K562 (cell line): ENCODE data around the gene HSF5. TPM values are rescaled to one million over a fixed set of nuclear protein-coding genes. Genes with fewer than 3 reads are reported as not detected.

Experiments used
- GABPB2 ChIP-seq: fragments of 250-450 bp; sonication (Bioruptor Pico); conservative IDR thresholded peaks from 2 replicates; pipeline ENCODE4 v1.5.1; 2021; ENCODE audit warnings: mild to moderate bottlenecking
- HOMEZ ChIP-seq: fragments of 250-450 bp; sonication (Bioruptor Pico); IDR thresholded peaks from 2 replicates; pipeline ENCODE4 v1.4.0; 2020; ENCODE audit warnings: mild to moderate bottlenecking, moderate library complexity
- KLF13 ChIP-seq: fragments of 450-650 bp; IDR thresholded peaks from 2 replicates; pipeline ENCODE4 v1.6.1; 2016; ENCODE audit warnings: missing genetic modification characterization, low read depth, mild to moderate bottlenecking, missing compliant biosample characterization, moderate library complexity, borderline replicate concordance
- MCM3 ChIP-seq: fragments of 450-650 bp; IDR thresholded peaks from 2 replicates; pipeline ENCODE4 v1.6.1; 2016
- NFYB ChIP-seq: IDR thresholded peaks from 2 replicates; pipeline ENCODE4 v1.6.1; 2011; ENCODE audit warnings: mild to moderate bottlenecking, moderate library complexity; ENCODE audit not compliant: insufficient read length; ENCODE audit errors: extremely low read depth
- PPARD ChIP-seq: fragments of 250-450 bp; sonication (Bioruptor Pico); IDR thresholded peaks from 2 replicates; pipeline ENCODE4 v1.8.0; 2022; ENCODE audit warnings: inconsistent platforms, mild to moderate bottlenecking, moderate library complexity
- YBX1 ChIP-seq: fragments of 450-650 bp; IDR thresholded peaks from 2 replicates; pipeline ENCODE4 v1.7.1; 2016; ENCODE audit warnings: mild to moderate bottlenecking
- ZC3H11A ChIP-seq: IDR thresholded peaks from 2 replicates; pipeline ENCODE4 v1.6.1; 2012; ENCODE audit warnings: low read depth, low read length, improper control_type of control experiment
- ZFP36 ChIP-seq: fragments of 150-350 bp; IDR thresholded peaks from 2 replicates; pipeline ENCODE4 v1.6.1; 2018; ENCODE audit warnings: low read length, low read depth; ENCODE audit not compliant: partially characterized antibody
- ZKSCAN1 ChIP-seq: fragments of 150-350 bp; IDR thresholded peaks from 2 replicates; pipeline ENCODE4 v1.6.1; 2016; ENCODE audit warnings: low read depth, low read length
- ZNF174 ChIP-seq: fragments of 250-450 bp; sonication (Bioruptor Pico); IDR thresholded peaks from 2 replicates; pipeline ENCODE4 v1.4.0; 2020; ENCODE audit warnings: mild to moderate bottlenecking
- ZNF431 ChIP-seq: sonication (generic); formaldehyde crosslinking; IDR thresholded peaks from 2 replicates; pipeline ENCODE4 v1.8.0; 2022; ENCODE audit warnings: mild to moderate bottlenecking, missing genetic modification reagents
- ZNF766 ChIP-seq: fragments of 200-800 bp; sonication (Bioruptor generic); conservative IDR thresholded peaks from 2 replicates; pipeline ENCODE4 v1.6.1; 2016; ENCODE audit warnings: missing genetic modification characterization, missing compliant biosample characterization
- polyA plus RNA-seq, 8 experiments: library from polyadenylated mRNA; depleted of rRNA in 4 of 8; stranded (reverse) in 5 of 8; unstranded in 3 of 8; fragments of >200 nt; fragmentation: Nextera tagmentation in 2 of 8; fragmentation: Illumina TruSeq in 1 of 8; extraction: Ambion mirVana in 2 of 8; extraction: Trizol in 1 of 8; gene quantifications; 2 replicates each; pipeline versions ENCODE4 v1.2.1 to v1.2.3, GENCODE V29; 2011 to 2014; ENCODE audit warnings: inconsistent platforms in 1 of 8, missing spikeins in 1 of 8
- total RNA-seq, 7 experiments: library from RNA; depleted of rRNA in 6 of 7; stranded (reverse); fragments of >200 nt in 6 of 7; fragmentation: Illumina TruSeq in 2 of 7; extraction: Trizol in 2 of 7; gene quantifications; 2 replicates each; pipeline versions ENCODE4 v1.2.1 to v1.2.3, GENCODE V29; 2011 to 2021; ENCODE audit warnings: low replicate concordance in 1 of 7
- TF ChIP-seq, protein P1 (sequence below), 2 experiments: fragments of 450-650 bp in 1 of 2; IDR thresholded peaks; 2 replicates each; pipeline ENCODE4 v1.6.1; 2011 to 2017; ENCODE audit warnings: low read depth in 2 of 2, antibody characterized with exemption in 1 of 2, borderline replicate concordance in 1 of 2, low read length in 1 of 2, mild to moderate bottlenecking in 1 of 2, mixed read lengths in 1 of 2; ENCODE audit not compliant: control insufficient read depth in 1 of 2
- TF ChIP-seq, protein P2 (sequence below): fragments of 250-450 bp; sonication (Bioruptor Pico); IDR thresholded peaks from 2 replicates; pipeline ENCODE4 v1.8.0; 2021; ENCODE audit warnings: borderline replicate concordance, mild to moderate bottlenecking, moderate library complexity; ENCODE audit not compliant: poor library complexity, severe bottlenecking
- TF ChIP-seq, protein P3 (sequence below): fragments of 250-450 bp; sonication (Bioruptor Pico); IDR thresholded peaks from 2 replicates; pipeline ENCODE4 v1.8.0; 2022; ENCODE audit warnings: inconsistent platforms
- TF ChIP-seq, protein P4 (sequence below), 3 experiments: fragments of 200-800 bp in 1 of 3; fragments of 250-450 bp in 1 of 3; fragments of 450-650 bp in 1 of 3; sonication (Bioruptor Pico) in 1 of 3; sonication (Bioruptor generic) in 1 of 3; formaldehyde crosslinking in 1 of 3; IDR thresholded peaks; 2 replicates each; pipeline versions ENCODE4 v1.6.1 to v1.8.0; 2016 to 2022; ENCODE audit warnings: mild to moderate bottlenecking in 2 of 3, missing genetic modification characterization in 2 of 3, missing compliant biosample characterization in 1 of 3, moderate library complexity in 1 of 3

Gene HSF5
- total and polyA plus RNA-seq, 9 of the 15 experiments (the other 6 are each of a cell fraction or from before 2014, with no cell fraction given), result 0.04 TPM; not detected in 8

DNA sequence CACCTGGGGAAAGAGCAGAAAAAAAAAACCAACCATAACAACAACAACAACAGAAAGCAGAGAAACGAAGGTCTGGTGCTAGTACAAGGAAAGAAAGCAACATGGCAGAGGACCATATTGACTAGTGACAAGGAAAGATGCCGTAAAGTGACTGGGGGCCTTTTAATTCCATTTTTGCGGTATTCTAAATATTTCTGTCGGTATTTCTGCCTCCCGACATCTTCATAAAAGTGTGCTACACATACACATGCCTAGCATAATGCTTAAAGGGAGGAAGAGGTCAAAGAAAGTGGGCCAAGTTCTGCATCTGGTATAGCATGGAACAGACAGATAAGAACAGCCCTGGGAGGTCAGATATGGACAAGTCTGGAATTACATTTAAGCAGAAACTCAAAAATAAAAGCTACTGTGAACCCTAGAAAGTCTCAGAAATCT is 51.4 kb downstream of the HSF5 start (continued):
- no peak; the same call in 1 of the 2 replicates for TF ChIP-seq ZNF766 (CRISPR knock-in tag)
- no peak for TF ChIP-seq MCM3
- TF ChIP-seq NFYB, result no peak
- TF ChIP-seq, protein P1, sequence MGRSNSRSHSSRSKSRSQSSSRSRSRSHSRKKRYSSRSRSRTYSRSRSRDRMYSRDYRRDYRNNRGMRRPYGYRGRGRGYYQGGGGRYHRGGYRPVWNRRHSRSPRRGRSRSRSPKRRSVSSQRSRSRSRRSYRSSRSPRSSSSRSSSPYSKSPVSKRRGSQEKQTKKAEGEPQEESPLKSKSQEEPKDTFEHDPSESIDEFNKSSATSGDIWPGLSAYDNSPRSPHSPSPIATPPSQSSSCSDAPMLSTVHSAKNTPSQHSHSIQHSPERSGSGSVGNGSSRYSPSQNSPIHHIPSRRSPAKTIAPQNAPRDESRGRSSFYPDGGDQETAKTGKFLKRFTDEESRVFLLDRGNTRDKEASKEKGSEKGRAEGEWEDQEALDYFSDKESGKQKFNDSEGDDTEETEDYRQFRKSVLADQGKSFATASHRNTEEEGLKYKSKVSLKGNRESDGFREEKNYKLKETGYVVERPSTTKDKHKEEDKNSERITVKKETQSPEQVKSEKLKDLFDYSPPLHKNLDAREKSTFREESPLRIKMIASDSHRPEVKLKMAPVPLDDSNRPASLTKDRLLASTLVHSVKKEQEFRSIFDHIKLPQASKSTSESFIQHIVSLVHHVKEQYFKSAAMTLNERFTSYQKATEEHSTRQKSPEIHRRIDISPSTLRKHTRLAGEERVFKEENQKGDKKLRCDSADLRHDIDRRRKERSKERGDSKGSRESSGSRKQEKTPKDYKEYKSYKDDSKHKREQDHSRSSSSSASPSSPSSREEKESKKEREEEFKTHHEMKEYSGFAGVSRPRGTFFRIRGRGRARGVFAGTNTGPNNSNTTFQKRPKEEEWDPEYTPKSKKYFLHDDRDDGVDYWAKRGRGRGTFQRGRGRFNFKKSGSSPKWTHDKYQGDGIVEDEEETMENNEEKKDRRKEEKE (IDR thresholded peaks at IDR 0.05; ENCODE audit: borderline replicate concordance in 1 of 2, control insufficient read depth in 1 of 2, low read depth in 2 of 2, low read length in 1 of 2), result no peak
- TF ChIP-seq, protein P2, sequence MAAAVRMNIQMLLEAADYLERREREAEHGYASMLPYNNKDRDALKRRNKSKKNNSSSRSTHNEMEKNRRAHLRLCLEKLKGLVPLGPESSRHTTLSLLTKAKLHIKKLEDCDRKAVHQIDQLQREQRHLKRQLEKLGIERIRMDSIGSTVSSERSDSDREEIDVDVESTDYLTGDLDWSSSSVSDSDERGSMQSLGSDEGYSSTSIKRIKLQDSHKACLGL, result no peak
- no peak for TF ChIP-seq HOMEZ (CRISPR knock-in tag)
- TF ChIP-seq, protein P3, sequence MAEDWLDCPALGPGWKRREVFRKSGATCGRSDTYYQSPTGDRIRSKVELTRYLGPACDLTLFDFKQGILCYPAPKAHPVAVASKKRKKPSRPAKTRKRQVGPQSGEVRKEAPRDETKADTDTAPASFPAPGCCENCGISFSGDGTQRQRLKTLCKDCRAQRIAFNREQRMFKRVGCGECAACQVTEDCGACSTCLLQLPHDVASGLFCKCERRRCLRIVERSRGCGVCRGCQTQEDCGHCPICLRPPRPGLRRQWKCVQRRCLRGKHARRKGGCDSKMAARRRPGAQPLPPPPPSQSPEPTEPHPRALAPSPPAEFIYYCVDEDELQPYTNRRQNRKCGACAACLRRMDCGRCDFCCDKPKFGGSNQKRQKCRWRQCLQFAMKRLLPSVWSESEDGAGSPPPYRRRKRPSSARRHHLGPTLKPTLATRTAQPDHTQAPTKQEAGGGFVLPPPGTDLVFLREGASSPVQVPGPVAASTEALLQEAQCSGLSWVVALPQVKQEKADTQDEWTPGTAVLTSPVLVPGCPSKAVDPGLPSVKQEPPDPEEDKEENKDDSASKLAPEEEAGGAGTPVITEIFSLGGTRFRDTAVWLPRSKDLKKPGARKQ (CRISPR knock-in tag), result no peak
- TF ChIP-seq, protein P4, sequence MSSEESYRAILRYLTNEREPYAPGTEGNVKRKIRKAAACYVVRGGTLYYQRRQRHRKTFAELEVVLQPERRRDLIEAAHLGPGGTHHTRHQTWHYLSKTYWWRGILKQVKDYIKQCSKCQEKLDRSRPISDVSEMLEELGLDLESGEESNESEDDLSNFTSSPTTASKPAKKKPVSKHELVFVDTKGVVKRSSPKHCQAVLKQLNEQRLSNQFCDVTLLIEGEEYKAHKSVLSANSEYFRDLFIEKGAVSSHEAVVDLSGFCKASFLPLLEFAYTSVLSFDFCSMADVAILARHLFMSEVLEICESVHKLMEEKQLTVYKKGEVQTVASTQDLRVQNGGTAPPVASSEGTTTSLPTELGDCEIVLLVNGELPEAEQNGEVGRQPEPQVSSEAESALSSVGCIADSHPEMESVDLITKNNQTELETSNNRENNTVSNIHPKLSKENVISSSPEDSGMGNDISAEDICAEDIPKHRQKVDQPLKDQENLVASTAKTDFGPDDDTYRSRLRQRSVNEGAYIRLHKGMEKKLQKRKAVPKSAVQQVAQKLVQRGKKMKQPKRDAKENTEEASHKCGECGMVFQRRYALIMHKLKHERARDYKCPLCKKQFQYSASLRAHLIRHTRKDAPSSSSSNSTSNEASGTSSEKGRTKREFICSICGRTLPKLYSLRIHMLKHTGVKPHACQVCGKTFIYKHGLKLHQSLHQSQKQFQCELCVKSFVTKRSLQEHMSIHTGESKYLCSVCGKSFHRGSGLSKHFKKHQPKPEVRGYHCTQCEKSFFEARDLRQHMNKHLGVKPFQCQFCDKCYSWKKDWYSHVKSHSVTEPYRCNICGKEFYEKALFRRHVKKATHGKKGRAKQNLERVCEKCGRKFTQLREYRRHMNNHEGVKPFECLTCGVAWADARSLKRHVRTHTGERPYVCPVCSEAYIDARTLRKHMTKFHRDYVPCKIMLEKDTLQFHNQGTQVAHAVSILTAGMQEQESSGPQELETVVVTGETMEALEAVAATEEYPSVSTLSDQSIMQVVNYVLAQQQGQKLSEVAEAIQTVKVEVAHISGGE (CRISPR knock-in tag; IDR thresholded peaks at IDR 0.05), result peak in 1 of 3 experiments; percentile 57; a peak in 2 of 6 replicates
- TF ChIP-seq ZFP36, result no peak
- TF ChIP-seq GABPB2 (CRISPR knock-in tag), result no peak
- no peak for TF ChIP-seq KLF13 (tag)
- TF ChIP-seq PPARD, result no peak
- no peak for TF ChIP-seq ZC3H11A
- no peak for TF ChIP-seq YBX1
- no peak; the same call in 1 of the 2 replicates for TF ChIP-seq ZNF174 (CRISPR knock-in tag)
- TF ChIP-seq ZNF431, result no peak
- no peak for TF ChIP-seq ZKSCAN1
